Epidermal melanocyte (primary cell): ENCODE results near the gene RFX8.

Experiments used
- DNase-seq: peaks from one replicate; pipeline ENCODE4 v3.0.0; 2011; ENCODE audit warnings: low spot score; ENCODE audit not compliant: insufficient read length

Gene RFX8

GRCh38 chr2:101412092-101412694 is 62.7 kb downstream of the RFX8 start:
- DNase-seq: no peak

GRCh38 chr2:101410746-101411145 is 64.2 kb downstream of the RFX8 start:
- DNase-seq: no peak

- no peak for DNase-seq
Measured at GRCh38 chr2:101410114-101410513, 64.8 kb downstream of the RFX8 start.

GRCh38 chr2:101409699-101410098 is 65.2 kb downstream of the RFX8 start:
- no peak for DNase-seq

- DNase-seq: no peak
Measured at GRCh38 chr2:101408925-101409324, 66.0 kb downstream of the RFX8 start.

- no peak for DNase-seq
Measured at GRCh38 chr2:101405351-101405899, 69.5 kb downstream of the RFX8 start.

GRCh38 chr2:101403745-101404144 is 71.2 kb downstream of the RFX8 start:
- DNase-seq: no peak

- no peak for DNase-seq
Measured at GRCh38 chr2:101402630-101403029, 72.3 kb downstream of the RFX8 start.

GRCh38 chr2:101401906-101402305 is 73.0 kb downstream of the RFX8 start:
- no peak for DNase-seq

- DNase-seq: no peak
Measured at GRCh38 chr2:101401326-101401665, 73.6 kb downstream of the RFX8 start.

GRCh38 chr2:101400506-101401325 is 74.2 kb downstream of the RFX8 start:
- no peak for DNase-seq

- DNase-seq: no peak
Measured at GRCh38 chr2:101400048-101400447, 74.9 kb downstream of the RFX8 start.

GRCh38 chr2:101399021-101399799 is 75.7 kb downstream of the RFX8 start:
- no peak for DNase-seq

GRCh38 chr2:101398116-101398821 is 76.6 kb downstream of the RFX8 start:
- no peak for DNase-seq

- peak; percentile 40 for DNase-seq
Measured at GRCh38 chr2:101396316-101396717, 78.6 kb downstream of the RFX8 start.

- no peak for DNase-seq
Measured at GRCh38 chr2:101395545-101396315, 79.2 kb downstream of the RFX8 start.

- DNase-seq: no peak
Measured at GRCh38 chr2:101388232-101388631, 86.7 kb downstream of the RFX8 start.

- peak; percentile 63 for DNase-seq
Measured at GRCh38 chr2:101387151-101387834, 87.6 kb downstream of the RFX8 start, which contains the start of gene CREG2. Gene CREG2, minus strand, starts transcription at chr2:101387503. Its CDS starts 46 bp downstream, at chr2:101387457.

- DNase-seq: no peak
Measured at GRCh38 chr2:101386599-101387150, 88.2 kb downstream of the RFX8 start.
